ENCODE data around the gene CCDC7.
"Not testable (repeated sequence)": the region's sequence is repeated elsewhere in the genome, so short reads cannot be mapped to it uniquely, and the experiment has no call there.

The CCDC7 gene

DNA sequence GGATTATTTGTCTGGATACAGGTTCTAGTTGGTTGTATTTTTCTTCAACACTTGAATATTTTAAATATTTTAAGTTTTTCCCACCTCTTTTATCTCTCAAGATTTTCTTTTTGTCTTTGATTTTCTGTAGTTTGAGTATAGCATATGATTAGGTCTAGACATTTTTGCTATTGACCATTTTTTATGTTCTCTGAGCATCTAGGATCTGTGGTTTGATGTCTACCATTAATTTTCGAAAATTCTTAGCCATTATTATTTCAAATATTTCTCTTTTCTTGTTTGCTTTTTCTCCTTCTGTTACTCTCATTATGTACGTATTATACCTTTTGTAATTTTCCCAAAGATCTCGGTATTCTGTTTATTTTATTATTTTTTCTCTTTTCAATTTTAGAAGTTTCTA, 293.0 kb downstream of the CCDC7 start:
- no peak for DNase-seq

GRCh38 chr10:32744321-32744720, 298.4 kb downstream of the CCDC7 start:
- DNase-seq = no peak

GRCh38 chr10:32746869-32747268, 300.9 kb downstream of the CCDC7 start:
- no peak for DNase-seq

DNA sequence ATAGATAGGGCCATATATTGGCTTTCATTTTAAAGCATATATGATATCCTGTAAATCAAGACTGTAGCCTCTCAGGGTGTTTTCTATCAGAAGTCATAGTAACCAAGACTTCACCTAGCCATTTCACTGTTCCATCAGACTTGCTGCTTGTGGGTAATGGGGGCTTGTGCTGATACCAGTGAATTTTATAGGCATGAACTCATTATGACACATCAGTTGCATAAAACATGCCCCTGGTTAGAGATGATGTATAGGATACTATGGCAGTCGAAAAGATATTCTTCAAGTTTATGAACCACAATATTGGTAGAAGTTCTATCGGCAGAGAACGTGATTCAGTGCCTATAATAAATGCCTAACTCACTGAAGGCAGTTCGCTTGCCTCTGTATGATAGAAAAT, 305.6 kb downstream of the CCDC7 start:
- DNase-seq = no peak

DNA sequence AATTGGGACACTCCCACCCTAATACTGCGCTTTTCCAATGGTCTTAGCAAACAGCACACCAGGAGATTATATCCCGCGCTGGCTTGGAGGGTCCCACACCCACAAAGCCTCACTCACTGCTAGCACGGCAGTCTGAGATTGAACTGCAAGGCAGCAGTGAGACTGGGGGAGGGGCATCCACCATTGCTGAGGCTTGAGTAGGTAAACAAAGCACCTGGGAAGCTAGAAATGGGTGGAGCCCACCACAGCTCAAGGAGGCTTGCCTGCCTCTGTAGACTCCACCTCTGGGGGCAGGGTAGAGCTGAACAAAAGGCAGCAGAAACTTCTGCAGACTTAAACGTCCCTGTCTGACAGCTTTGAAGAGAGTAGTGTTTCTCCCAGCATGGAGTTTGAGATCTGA, 309.0 kb downstream of the CCDC7 start:
- not testable (repeated sequence) for DNase-seq

DNA sequence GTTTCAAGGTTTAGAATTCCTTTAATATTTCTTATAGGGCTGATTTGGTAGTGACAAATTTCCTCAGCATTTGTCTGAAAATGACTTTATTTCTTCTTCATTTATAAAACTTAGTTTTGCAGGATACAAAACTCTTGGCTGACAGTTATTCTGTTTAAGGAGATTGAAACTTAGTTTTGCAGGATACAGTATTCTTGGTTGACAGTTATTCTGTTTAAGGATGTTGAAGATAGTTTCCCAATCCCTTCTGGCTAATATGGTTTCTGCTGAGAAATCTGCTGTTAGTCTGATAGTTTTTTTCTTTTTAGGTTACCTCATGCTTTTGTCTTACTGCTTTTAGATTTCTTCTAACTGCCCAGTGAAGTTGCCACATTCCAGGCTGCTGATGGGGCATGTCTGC, 325.3 kb downstream of the CCDC7 start:
- no peak for DNase-seq

- no peak for DNase-seq
Measured at GRCh38 chr10:32773105-32773504, 327.2 kb downstream of the CCDC7 start.

GRCh38 chr10:32786968-32787367, 341.0 kb downstream of the CCDC7 start:
- DNase-seq = no peak

- DNase-seq = no peak
Measured at GRCh38 chr10:32787690-32788284, 341.8 kb downstream of the CCDC7 start.

DNA sequence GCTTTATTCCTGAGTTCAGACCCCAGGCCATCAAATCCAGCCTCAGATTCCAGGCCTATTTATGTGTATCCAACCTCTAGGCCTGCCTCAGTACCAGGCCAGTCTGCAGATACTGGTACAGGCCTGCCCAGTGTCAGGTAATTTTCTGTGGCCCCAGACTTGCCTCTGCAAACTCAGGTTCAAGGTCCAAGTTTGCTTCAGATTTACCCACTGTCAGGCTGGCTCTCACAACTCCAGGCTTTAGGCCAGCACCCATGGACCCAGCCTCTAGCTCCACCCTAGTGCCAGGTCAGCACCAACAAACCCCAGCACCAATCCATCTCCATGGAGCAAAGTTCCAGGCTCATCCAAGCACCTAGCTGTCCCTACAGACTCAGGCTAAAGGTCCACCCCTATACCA, 342.4 kb downstream of the CCDC7 start:
- no peak for DNase-seq

- DNase-seq = no peak
Measured at GRCh38 chr10:32790483-32790882, 344.5 kb downstream of the CCDC7 start.

DNA sequence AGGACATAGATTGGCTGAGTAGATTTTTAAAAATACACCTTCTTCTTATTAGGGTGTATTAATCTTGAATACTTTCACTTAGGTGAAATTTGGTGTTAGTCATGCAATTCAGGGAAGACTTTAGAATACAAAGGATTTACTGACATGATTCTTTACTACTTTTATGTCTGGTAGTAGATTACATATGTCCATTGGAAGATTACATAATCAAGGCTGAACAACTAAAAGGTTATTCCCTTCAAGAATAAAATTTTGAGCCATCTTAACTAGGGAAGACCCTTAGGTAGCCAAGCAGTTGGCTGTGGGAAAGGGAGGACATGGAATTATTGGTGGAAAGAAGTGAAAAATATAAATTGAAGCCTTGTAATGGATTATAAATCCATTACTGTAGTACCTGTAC, 347.1 kb downstream of the CCDC7 start:
- DNase-seq = no peak

- DNase-seq = no peak
Measured at GRCh38 chr10:32795598-32796183, 349.8 kb downstream of the CCDC7 start.

GRCh38 chr10:32797393-32797792, 351.5 kb downstream of the CCDC7 start:
- not testable (repeated sequence) for DNase-seq

GRCh38 chr10:32846974-32847373, 401.0 kb downstream of the CCDC7 start:
- DNase-seq = no peak

DNA sequence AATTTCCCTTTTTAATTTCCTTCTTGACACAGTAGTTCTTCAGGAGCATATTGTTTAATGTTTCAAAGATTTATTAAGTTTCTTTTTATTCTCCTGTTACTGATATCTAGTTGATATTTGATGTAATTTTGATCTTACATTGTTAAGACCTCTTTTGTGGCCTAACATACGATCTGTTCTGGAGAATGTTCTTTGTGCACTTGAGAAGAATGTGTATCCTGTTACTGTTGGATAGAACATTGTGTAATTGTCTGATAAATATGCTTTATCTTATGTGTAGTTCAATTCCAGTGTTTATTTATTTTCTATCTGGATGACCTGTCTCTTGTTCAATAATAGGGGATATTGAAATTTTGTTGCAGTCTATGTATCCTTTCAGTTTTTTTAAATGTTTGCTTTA, 405.4 kb downstream of the CCDC7 start:
- no peak for DNase-seq

DNA sequence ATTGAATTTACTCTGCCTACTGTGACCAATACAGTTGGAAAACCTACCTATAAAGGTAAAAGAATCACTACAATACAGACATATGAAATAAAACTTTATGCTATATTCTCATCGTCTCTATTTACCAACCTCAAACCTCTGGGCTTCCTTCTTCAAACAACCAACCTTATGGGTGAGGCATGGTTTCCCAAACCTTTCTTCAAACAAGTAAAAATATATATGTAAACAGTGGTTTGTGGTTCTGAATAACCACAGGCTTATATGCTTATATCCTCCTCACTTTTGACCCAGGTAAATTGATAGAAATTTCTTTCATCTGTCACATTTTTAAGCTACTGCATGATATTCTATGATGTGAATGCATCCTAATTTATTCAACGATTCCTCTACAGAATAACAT, 408.5 kb downstream of the CCDC7 start:
- no peak for DNase-seq

DNA sequence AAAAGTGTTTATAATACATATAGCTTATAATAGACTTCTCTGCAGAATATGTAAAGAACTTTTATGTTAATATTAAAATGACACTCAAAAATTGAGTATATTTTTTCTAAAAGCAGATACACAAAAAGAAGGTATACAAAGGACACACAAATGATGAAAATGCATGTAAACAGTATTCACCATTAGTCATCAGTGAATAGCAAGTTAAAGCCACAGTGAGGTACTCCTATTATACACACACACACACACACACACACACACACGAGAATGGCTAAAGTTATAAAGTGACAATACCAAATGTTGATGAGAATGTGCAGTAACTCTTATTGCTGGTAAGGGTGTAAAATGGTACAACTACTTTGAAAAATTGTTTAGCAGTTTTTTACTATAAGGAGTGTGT, 419.2 kb downstream of the CCDC7 start:
- no peak for DNase-seq

DNA sequence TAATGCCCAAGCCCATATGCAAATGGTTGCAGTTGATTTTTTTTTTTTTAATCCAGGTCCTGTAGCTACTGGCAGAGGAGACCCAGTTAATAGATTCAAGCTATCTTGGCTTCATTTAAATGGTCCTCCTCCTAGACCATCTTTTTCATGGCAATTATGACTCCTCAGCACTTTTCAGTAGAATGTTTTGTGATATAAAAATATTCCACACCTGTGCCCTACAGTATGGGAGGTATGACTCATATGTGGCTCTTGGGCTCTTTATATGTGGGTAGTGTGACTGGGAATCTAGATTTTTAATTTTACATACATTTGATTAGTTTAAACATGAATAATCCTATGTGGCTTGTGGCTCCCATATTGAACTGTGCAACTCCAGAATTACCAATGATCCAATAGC, 432.0 kb downstream of the CCDC7 start:
- no peak for DNase-seq

GRCh38 chr10:32878646-32879045, 432.7 kb downstream of the CCDC7 start:
- DNase-seq = no peak

GRCh38 chr10:32882076-32882475, 436.1 kb downstream of the CCDC7 start:
- DNase-seq = no peak

- no peak for DNase-seq
Measured at GRCh38 chr10:32887481-32887880, 441.5 kb downstream of the CCDC7 start.

DNA sequence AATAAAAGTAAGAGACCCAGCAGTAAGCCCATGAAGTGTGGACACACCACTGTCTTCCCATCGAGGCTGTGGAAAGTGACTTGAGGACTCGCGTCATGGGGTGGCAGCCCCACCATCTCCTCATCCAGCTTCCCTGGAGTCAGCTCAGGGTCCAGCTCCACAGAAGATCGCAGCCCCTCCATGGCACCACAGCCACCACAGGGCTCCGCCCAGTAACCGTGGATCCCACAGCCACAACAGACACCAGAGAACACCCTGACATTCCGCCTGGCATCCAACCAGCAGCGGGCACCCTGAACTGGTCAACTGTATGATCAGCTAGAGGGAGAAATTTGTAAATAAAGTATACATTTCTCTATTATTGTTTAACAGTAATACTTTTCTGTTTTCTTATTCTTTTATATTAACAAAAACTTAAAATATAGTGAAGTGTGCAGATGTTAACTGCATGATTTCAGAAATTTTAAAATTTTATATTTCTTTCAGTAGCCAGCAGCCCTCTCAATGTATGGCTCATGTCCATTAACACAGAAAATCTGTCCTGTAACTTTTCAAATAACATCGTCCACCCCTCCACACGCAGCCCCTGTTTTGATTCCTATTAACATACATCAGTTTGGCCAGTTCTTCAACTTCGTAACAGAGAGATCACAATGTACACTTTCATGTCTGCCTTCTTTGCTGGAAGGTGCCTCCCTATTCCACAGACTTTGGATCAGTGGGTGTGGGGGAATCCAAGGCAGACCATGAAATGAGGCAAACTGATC, 442.4 kb downstream of the CCDC7 start:
- DNase-seq = no peak

DNA sequence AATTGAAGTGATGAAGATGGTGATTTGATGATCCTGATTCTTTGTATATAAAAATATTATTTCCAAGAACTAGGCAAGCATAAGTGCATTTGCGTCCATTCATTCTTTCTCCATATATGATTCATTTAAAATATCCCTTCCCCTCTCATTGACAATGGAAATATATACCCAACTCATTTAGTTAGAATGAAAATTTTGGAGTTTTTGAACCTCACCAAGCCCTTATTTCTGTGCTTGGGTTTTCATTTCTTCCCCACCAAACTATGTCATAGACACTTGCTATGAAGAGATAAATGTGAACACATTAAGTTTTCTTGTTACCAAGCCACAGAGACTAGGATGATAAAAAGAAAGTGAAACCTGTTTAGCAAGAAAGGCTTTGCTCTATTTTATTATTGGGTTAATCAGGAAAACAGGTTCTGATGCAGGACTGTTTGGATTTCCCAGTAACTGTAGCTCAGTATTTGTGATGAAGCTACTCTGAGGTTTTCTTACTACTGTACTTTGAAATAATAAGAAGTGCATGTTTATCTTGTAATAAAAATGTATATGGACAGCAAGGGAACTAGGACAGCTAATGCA, 443.8 kb downstream of the CCDC7 start:
- DNase-seq = no peak

Data from CD4-positive, alpha-beta T cell treated with Interleukin-15 for 1 hour (primary cell).